ENCODE measurements around the gene VPS37B.

GRCh38 chr12:122866379-122866778 lies 29.5 kb downstream of the VPS37B start:
- TF ChIP-seq CTCF (IDR thresholded peaks at IDR 0.05; ENCODE audit: insufficient read depth, low read length, poor library complexity, severe bottlenecking) (no peak), EZH2phosphoT487 (conservative IDR thresholded peaks at IDR 0.05; ENCODE audit: low read length) (no peak)
